HG03558 (cell line): ENCODE measurements around the gene ADGRG2.
"Not testable (repeated sequence)": the region's sequence is repeated elsewhere in the genome, so short reads cannot be mapped to it uniquely, and the experiment has no call there.

ENCODE experiments used
- ATAC-seq: cut with Tn5 transposase; IDR thresholded peaks from one replicate; pipeline ENCODE4 v1.9.1; 2021; ENCODE audit warnings: moderate number of reproducible peaks; ENCODE audit not compliant: unreplicated experiment; ENCODE audit errors: extremely low read depth

Gene ADGRG2

GRCh38 chrX:19086102-19086772 is 36.0 kb downstream of the ADGRG2 start:
- no peak for ATAC-seq

GRCh38 chrX:19085666-19086065 is 36.6 kb downstream of the ADGRG2 start:
- no peak for ATAC-seq

- no peak for ATAC-seq
These were observed 46.5 kb downstream of the ADGRG2 start for GRCh38 chrX:19075754-19076153.

- no peak for ATAC-seq
These were observed 49.9 kb downstream of the ADGRG2 start for GRCh38 chrX:19072372-19072771.

DNA sequence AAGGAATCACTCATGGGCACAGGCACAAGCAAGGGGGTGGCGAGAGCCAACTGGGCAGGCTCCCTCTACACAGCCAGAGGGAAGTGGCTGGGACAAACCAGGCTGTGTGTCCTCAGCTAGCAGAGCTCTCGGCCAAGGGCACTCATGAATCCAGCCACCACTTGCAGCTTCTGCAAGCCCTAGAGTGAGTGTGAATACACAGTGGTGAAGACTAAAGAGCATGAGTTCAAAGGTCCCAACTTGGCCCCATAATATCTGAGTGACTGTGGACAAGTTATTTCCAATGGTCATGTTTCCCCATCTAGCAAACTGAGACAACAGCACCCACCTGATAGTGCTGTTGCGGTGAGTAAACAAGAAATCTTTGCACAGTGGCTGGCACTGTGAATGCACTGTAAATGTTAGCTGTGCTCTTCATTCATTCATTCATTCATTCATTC is 51.7 kb downstream of the ADGRG2 start:
- no peak for ATAC-seq

DNA sequence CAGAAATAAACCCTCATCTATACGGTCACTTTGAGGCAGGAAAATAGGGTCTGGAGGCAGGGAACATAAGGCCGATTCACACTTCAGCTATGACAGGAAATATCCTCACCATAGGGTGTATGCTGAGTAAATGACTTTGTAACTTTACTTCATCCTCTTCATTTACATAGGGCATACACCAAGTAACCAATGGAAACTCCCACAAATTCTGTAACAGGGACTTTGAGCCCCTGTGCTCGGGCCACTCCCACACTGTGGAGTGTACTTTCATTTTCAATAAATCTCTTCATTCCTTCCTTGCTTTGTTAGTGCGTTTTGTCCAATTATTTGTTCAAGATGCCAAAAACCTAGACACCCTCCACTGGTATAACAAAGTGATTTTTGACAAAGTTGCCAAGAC is 55.3 kb downstream of the ADGRG2 start:
- not testable (repeated sequence) for ATAC-seq

DNA sequence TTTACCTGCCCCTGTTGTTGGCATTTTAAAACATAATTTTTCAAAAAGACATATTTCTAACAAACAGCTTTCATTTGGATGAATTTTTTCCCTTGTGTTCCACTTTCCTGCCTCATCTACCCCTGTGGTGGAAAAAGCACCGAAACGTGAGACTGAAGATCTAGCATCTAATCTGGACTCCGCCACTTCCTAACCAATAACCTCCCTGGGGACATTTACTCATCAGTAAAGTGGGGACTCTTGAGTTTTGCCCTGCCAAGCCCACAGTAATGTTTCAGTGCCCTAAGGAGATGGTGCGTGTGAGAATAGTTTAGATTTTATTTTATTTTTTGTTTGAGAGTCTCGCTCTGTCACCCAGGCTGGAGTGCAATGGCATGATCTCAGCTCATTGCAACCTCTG is 56.7 kb downstream of the ADGRG2 start:
- ATAC-seq = no peak

DNA sequence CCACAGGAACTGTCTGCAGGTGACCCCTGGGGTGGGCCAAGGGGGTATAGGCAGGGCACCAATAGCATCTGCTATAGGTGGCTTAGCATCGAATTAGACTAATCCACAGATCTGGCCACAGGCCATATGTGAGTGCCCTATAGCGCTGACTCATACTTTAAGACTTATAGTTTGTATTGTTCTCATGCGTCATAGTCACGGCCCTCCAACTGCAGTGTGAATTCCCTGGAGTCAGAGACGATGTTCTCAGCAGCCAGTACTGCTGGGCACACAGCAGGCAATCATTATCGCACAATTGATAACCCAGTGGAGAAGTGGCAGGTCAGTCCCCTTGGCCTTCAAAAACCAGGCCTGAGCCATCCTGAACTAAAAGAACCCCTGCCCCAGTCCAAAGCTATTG is 58.1 kb downstream of the ADGRG2 start:
- ATAC-seq = no peak

- ATAC-seq = no peak
These were observed 59.2 kb downstream of the ADGRG2 start for GRCh38 chrX:19063030-19063429.

DNA sequence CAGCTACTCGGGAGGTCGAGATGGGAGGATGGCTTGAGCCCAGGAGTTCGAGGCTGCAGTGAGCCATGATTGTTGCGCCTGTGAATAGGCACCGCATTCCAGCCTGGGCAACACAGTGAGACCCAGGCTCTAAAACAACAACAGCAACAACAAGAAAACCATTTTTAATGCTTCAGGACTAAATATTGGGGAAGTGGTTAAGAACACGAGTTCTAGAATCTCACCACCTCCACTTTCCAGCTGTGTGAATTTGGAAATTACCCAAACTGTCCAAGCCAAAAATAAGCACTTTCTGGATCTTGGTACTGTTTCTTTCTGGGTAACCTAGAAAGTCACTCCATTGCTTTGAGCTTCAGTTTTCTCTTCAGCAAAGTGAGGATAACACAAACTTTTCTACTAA is 63.2 kb downstream of the ADGRG2 start:
- ATAC-seq = no peak

DNA sequence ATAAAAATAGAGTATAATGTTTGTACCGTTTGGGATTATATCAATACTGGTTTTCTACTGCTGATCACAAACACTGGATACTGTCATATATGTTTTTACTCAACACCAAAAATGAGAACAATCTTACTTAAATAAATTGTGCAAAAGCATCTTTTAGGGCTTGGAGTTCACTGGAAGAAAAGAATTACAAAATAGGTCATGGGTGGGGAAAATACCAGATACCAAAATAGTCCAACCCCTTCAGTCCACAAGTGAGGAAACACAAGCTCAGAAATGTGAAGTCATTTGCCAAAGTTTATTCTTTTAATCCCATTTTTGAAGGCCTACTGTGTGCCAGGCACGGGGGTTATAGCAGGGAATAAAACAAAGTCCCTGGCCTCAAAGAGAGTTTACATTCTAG is 64.4 kb downstream of the ADGRG2 start:
- ATAC-seq = no peak

DNA sequence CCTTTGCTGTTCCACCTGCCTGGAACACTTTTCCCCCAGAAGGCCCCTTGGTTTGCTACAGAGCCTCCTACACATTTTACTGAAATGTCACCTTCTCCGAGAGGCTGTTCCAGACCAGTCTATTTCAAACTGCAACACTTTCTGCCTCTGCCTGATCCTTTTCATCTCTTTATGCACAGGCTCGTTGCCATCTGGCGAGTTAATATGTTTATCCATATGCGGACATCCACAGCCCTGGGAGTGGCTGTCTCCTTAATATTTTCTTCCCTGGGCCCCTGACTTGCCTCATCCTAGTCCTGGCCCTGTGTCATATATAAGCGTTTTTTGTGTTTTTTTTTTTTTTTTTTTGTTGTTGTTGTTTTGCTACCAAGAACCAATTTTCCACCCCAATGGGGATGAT is 73.2 kb downstream of the ADGRG2 start:
- ATAC-seq = no peak

DNA sequence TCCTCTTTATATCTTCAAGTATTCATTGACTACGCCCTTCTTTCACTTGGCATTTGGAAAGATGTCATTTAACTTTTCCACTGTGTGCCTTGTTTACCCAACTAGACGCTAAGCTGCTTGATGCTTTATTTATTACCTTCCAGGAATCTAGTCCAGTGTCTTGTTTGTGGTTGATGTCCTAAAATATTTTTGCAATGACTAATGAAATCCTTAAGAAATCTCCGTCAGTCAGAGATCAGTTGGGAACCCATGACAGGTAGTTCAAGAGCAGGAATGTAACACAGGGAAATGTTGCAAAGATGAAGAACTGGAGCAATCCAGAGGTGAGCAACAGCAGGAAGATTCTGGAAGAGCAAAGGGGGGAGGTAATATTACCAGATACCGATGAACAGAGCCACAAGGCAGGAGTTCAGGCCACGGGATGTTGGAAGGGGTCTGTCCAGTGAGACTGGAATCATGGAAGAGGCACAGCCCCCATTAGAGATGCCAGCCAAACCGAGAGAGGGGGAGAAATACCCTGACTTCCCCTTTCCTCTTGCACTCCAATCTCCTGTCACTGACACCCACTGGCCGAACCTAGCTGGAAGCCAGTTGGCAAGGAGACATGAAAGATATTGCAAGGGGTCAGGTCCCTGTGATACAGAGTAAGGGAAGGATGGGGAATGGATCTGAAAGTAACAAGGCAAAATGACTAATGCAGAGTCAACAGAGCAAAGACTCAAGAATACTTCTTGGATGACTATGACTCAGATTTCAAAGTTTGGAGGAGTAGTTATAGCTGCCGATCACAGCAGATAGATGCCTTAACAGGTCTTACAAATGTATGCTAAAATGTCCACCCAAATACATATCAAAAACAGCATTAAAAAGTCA is 75.7 kb downstream of the ADGRG2 start:
- no peak for ATAC-seq

- ATAC-seq = no peak
These were observed 81.9 kb downstream of the ADGRG2 start for GRCh38 chrX:19040373-19040772.

- ATAC-seq = no peak
These were observed 88.2 kb downstream of the ADGRG2 start for GRCh38 chrX:19034025-19034424.

- ATAC-seq = no peak
These were observed 91.5 kb downstream of the ADGRG2 start for GRCh38 chrX:19030805-19031204.

GRCh38 chrX:19028560-19028959 is 93.7 kb downstream of the ADGRG2 start:
- ATAC-seq = no peak

DNA sequence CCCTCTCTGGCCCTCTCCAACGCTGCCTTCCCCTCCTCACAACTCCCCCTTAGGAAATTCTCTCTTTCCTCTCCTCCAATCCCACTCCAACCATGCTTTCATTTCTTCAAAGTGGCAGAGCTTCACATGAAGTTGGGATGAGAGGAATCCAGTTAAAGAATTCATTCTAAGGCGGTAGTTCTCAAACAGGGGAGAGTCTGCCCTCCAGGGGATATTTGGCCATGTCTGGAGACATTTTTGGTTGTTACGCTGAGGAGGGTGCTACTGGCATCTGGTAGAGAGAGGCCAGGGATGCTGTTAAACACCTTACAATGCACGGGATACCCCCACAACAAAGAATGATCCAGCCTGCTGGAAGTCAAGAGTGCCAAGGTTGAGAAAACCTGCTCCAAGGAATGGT is 97.9 kb downstream of the ADGRG2 start:
- ATAC-seq = no peak

- ATAC-seq = no peak
These were observed 102.3 kb downstream of the ADGRG2 start for GRCh38 chrX:19019996-19020395.

- ATAC-seq = no peak
These were observed 105.0 kb downstream of the ADGRG2 start for GRCh38 chrX:19017271-19017670.

DNA sequence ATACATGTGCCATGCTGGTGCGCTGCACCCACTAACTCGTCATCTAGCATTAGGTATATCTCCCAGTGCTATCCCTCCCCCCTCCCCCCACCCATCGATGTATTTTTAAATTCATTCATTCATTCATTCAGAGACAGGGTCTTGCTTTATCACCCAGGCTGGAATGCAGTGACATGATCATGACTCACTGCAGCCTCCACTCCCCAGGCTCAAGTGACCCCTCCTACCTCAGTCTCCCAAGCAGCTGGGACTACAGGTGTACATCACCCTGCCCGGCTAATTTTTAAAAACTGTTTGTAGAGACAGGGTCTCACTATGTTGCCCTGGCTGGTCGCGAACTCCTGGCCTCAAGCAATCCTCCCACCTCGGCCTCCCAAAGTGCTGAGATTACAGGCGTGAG is 105.7 kb downstream of the ADGRG2 start:
- ATAC-seq = not testable (repeated sequence)

DNA sequence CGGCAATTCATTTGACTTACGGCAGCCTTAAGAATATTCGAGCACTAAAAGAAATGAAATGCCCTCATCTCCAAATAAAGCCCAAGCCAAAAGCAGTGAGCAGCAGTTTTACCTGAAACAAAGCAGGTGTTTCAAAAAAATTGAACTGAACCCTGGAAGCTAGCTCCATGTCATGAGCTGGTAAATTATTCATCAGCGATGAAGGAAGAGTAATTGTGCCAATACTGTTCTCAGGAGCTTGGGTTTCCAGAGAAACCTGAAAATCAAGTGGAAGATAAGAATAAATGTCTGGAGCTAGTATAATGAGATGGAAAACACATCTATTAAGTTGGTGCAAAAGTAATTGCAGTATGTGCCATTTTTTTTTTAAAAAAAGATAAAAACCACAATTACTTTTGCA is 114.4 kb downstream of the ADGRG2 start:
- no peak for ATAC-seq
